ENCODE data around the gene NMNAT2. TPM values are rescaled to one million over a fixed set of nuclear protein-coding genes. Genes with fewer than 3 reads are reported as not detected.

The NMNAT2 gene
- total and polyA plus RNA-seq, 2 of the 8 experiments (the other 6 are each of a cell fraction or from before 2014, with no cell fraction given): 6.5 to 20.9 TPM

DNA sequence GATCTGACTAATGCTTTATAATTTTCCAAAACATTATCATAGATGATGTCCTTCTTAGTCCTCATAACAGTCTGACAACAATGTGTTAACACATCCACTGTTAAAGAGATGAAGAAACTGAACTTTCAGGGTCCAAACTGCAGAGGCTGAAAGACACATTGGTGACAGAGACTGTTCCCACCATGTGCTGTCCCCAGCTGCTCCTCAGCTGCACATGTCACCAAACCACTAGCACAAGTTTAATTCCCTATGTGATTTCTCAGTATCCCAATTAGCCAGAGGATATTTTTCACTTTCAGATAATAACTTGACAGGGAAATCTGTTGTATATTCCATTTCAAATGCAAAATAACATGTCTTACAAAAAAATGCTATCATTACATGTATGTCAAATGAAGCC lies 207.5 kb downstream of the NMNAT2 start:
- H3K79me2 ChIP-seq (ENCODE audit: control insufficient read depth in 1 of 2, insufficient read depth in 2 of 2, low read length in 2 of 2): no peaks in the 10 kb centered on the region
- H4K8ac ChIP-seq (ENCODE audit: extremely low read depth, insufficient read depth, low read length): no peak overlapping the region
- H3K4me2 ChIP-seq (ENCODE audit: insufficient read depth in 1 of 2, low read depth in 2 of 2, low read length in 2 of 2): no peak overlapping the region
- H3K4me3 ChIP-seq (ENCODE audit: extremely low read depth in 1 of 4, insufficient read depth in 2 of 4, low read depth in 3 of 4, low read length in 4 of 4): no peak overlapping the region
- DNase-seq (ENCODE audit: low read depth in 1 of 2, low spot score in 2 of 2): no peak
- H2BK120ac ChIP-seq (replicated peaks; ENCODE audit: low read depth, low read length): no peak overlapping the region
- no peak overlapping the region for H2AFZ ChIP-seq (ENCODE audit: low read length)
- H2BK15ac ChIP-seq (ENCODE audit: low read length): no peak overlapping the region
- H2BK20ac ChIP-seq (ENCODE audit: low read length): no peak overlapping the region
- ChIA-PET POLR2A (ENCODE audit: partially characterized antibody) (no interaction called here), CTCF (ENCODE audit: partially characterized antibody) (no interaction called here)
- no peaks in the 10 kb centered on the region for H3K4me1 ChIP-seq (replicated peaks in 1 of 4; ENCODE audit: control insufficient read depth in 3 of 4, insufficient read depth in 4 of 4, low read length in 3 of 4)
- no peaks in the 10 kb centered on the region for H3K79me1 ChIP-seq (ENCODE audit: low read depth, low read length)
- H2BK5ac ChIP-seq (ENCODE audit: low read depth, low read length): no peak overlapping the region
- no peak for FAIRE-seq
- no peak overlapping the region for H3K23ac ChIP-seq (ENCODE audit: insufficient read length)
- H3K14ac ChIP-seq (ENCODE audit: insufficient read length): no peak overlapping the region
- H3K9me3 ChIP-seq (ENCODE audit: insufficient read depth in 2 of 2, low read depth in 1 of 2, low read length in 1 of 2): no peaks in the 10 kb centered on the region
- no peak overlapping the region for H3K18ac ChIP-seq (ENCODE audit: extremely low read depth, low read length)
- H3K27ac ChIP-seq (ENCODE audit: low read depth, low read length): no peak overlapping the region
- no peak overlapping the region for H4K5ac ChIP-seq (ENCODE audit: insufficient read length, low read depth, low read length)
- H3K4ac ChIP-seq (replicated peaks; ENCODE audit: insufficient read length, low read depth, low read length): no peak overlapping the region
- no peak overlapping the region for H4K91ac ChIP-seq (replicated peaks; ENCODE audit: insufficient read length, low read length)
- no peaks in the 10 kb centered on the region; the same call in 1 of the 2 replicates for H3K23me2 ChIP-seq (ENCODE audit: low read depth, low read length)
- no peaks in the 10 kb centered on the region for H4K20me1 ChIP-seq (replicated peaks in 1 of 2; ENCODE audit: control insufficient read depth in 1 of 2, insufficient read depth in 2 of 2, low read length in 2 of 2)
- H3K36me3 ChIP-seq (ENCODE audit: control insufficient read depth in 2 of 4, insufficient read depth in 4 of 4, low read length in 3 of 4): no peaks in the 10 kb centered on the region
- H2AK5ac ChIP-seq (ENCODE audit: low read depth, low read length): no peak overlapping the region
- no peak overlapping the region for H2BK12ac ChIP-seq (ENCODE audit: low read depth, low read length)
- H3K27me3 ChIP-seq (replicated peaks in 1 of 4; ENCODE audit: control insufficient read depth in 3 of 4, extremely low read depth in 1 of 4, insufficient read depth in 3 of 4, low read length in 3 of 4): no peaks in the 10 kb centered on the region
- H3K56ac ChIP-seq (replicated peaks; ENCODE audit: insufficient read length, low read depth, low read length): no peak overlapping the region
- TF ChIP-seq CREB1 (IDR thresholded peaks at IDR 0.05) (no peak), TCF12 (IDR thresholded peaks at IDR 0.05; ENCODE audit: low read depth, low read length) (no peak), SRF (IDR thresholded peaks at IDR 0.05; ENCODE audit: low read depth, low read length) (no peak)
- H3K9ac ChIP-seq (replicated peaks in 1 of 4; ENCODE audit: extremely low read depth in 1 of 4, low read depth in 3 of 4, low read length in 3 of 4): no peak overlapping the region
